ENCODE results near the gene ZIC1. TPM values are rescaled to one million over a fixed set of nuclear protein-coding genes. Genes with fewer than 3 reads are reported as not detected.

Gene ZIC1
- total RNA-seq, 4 donors from 2014 or later = not detected

- in situ Hi-C loops (cut with MboI; ENCODE audit: low pct_ligation_motif_present in 1 of 4, low pct_unique_long_range_greater_than_20kb in 1 of 4, low sequenced_read_pairs in 3 of 4) = no loop called here
Measured at GRCh38 chr3:147398813-147399534, 10.2 kb upstream of the ZIC1 start.

GRCh38 chr3:147400111-147400510 lies 9.1 kb upstream of the ZIC1 start:
- H3K4me3 ChIP-seq = no peak overlapping the region
- no peak for DNase-seq
- peaks cover 0 to 6% (median 1%) of the 10 kb centered on the region in 4 donors for H3K4me1 ChIP-seq
- TF ChIP-seq POLR2AphosphoS5 (IDR thresholded peaks at IDR 0.05) (no peak), POLR2A (IDR thresholded peaks at IDR 0.05) (no peak), EP300 (IDR thresholded peaks at IDR 0.05; ENCODE audit: low read depth) (no peak), CTCF (IDR thresholded peaks at IDR 0.05) (no peak)
- no peaks in the 10 kb centered on the region for H3K9me3 ChIP-seq
- in situ Hi-C loops (cut with MboI; ENCODE audit: low pct_ligation_motif_present in 1 of 4, low pct_unique_long_range_greater_than_20kb in 1 of 4, low sequenced_read_pairs in 3 of 4) = no loop called here
- peaks cover 100% of the 10 kb centered on the region for H3K27me3 ChIP-seq
- intact Hi-C loops (cut with DNase I; ENCODE audit: low total_unique reads) = no loop called here
- H3K27ac ChIP-seq = no peak overlapping the region
- no peaks in the 10 kb centered on the region for H3K36me3 ChIP-seq

More at GRCh38 chr3:147398813-147399534, 10.2 kb upstream of the ZIC1 start:
- Histone ChIP-seq H3K9me3 (no peaks in the 10 kb centered on the region), H3K36me3 (no peaks in the 10 kb centered on the region), H3K27ac (no peak overlapping the region), H3K4me3 (no peak overlapping the region), H3K4me1 (peaks cover 0 to 9% (median 1%) of the 10 kb centered on the region in 4 donors), H3K27me3 (peaks cover 100% of the 10 kb centered on the region)
- intact Hi-C loops (cut with DNase I; ENCODE audit: low total_unique reads) = no loop called here
- TF ChIP-seq POLR2A (IDR thresholded peaks at IDR 0.05) (no peak), CTCF (IDR thresholded peaks at IDR 0.05) (no peak), EP300 (IDR thresholded peaks at IDR 0.05; ENCODE audit: low read depth) (no peak), POLR2AphosphoS5 (IDR thresholded peaks at IDR 0.05) (no peak)
- DNase-seq = no peak
- WGBS, 2 donors (ENCODE audit: low coverage in 1 of 2) = 62 to 67% methylated on average over 2 of the region's 2 CpGs

- TF ChIP-seq CTCF (IDR thresholded peaks at IDR 0.05) (no peak), EP300 (IDR thresholded peaks at IDR 0.05; ENCODE audit: low read depth) (no peak), POLR2AphosphoS5 (IDR thresholded peaks at IDR 0.05) (no peak), POLR2A (IDR thresholded peaks at IDR 0.05) (no peak)
- Histone ChIP-seq H3K27me3 (peaks cover 100% of the 10 kb centered on the region), H3K4me3 (no peak overlapping the region), H3K9me3 (no peaks in the 10 kb centered on the region), H3K27ac (no peak overlapping the region), H3K4me1 (peaks cover 0 to 6% (median 1%) of the 10 kb centered on the region in 4 donors), H3K36me3 (no peaks in the 10 kb centered on the region)
- intact Hi-C loops (cut with DNase I; ENCODE audit: low total_unique reads) (no loop called here), in situ Hi-C loops (cut with MboI; ENCODE audit: low pct_ligation_motif_present in 1 of 4, low pct_unique_long_range_greater_than_20kb in 1 of 4, low sequenced_read_pairs in 3 of 4) (no loop called here)
- DNase-seq = no peak
- WGBS, 2 donors (ENCODE audit: low coverage in 1 of 2) = 0 to 29% methylated on average over 1 of the region's 1 CpG
Measured at GRCh38 chr3:147400999-147401398, 8.2 kb upstream of the ZIC1 start.

GRCh38 chr3:147401421-147401820 lies 7.7 kb upstream of the ZIC1 start:
- Histone ChIP-seq H3K4me1 (peaks cover 0 to 6% (median 1%) of the 10 kb centered on the region in 4 donors), H3K9me3 (no peaks in the 10 kb centered on the region), H3K36me3 (no peaks in the 10 kb centered on the region), H3K27me3 (peaks cover 100% of the 10 kb centered on the region), H3K27ac (no peak overlapping the region), H3K4me3 (no peak overlapping the region)
- intact Hi-C loops (cut with DNase I; ENCODE audit: low total_unique reads) (no loop called here), in situ Hi-C loops (cut with MboI; ENCODE audit: low pct_ligation_motif_present in 1 of 4, low pct_unique_long_range_greater_than_20kb in 1 of 4, low sequenced_read_pairs in 3 of 4) (no loop called here)
- no peak for DNase-seq
- TF ChIP-seq CTCF (IDR thresholded peaks at IDR 0.05) (no peak), POLR2A (IDR thresholded peaks at IDR 0.05) (no peak), EP300 (IDR thresholded peaks at IDR 0.05; ENCODE audit: low read depth) (no peak), POLR2AphosphoS5 (IDR thresholded peaks at IDR 0.05) (no peak)
- 13 to 32% methylated on average over 1 of the region's 1 CpG for WGBS, 2 donors (ENCODE audit: low coverage in 1 of 2)
